SK-N-MC (cell line): ENCODE measurements around the gene GEMIN5.

Experiments used
- EZH2 ChIP-seq: fragments of 200-600 bp; sonication (generic); IDR thresholded peaks from one replicate; pipeline ENCODE4 v1.6.1; 2017; ENCODE audit warnings: antibody characterized with exemption
- FOXP2 ChIP-seq: optimal IDR thresholded peaks from 2 replicates; pipeline ENCODE3; 2011; ENCODE audit warnings: mild to moderate bottlenecking, moderate library complexity; ENCODE audit not compliant: insufficient read depth; ENCODE audit errors: extremely low read length, control extremely low read depth
- POLR2AphosphoS5 ChIP-seq: IDR thresholded peaks from 2 replicates; pipeline ENCODE4 v1.6.1; 2012; ENCODE audit warnings: mild to moderate bottlenecking, low read depth, low read length, borderline replicate concordance

DNA sequence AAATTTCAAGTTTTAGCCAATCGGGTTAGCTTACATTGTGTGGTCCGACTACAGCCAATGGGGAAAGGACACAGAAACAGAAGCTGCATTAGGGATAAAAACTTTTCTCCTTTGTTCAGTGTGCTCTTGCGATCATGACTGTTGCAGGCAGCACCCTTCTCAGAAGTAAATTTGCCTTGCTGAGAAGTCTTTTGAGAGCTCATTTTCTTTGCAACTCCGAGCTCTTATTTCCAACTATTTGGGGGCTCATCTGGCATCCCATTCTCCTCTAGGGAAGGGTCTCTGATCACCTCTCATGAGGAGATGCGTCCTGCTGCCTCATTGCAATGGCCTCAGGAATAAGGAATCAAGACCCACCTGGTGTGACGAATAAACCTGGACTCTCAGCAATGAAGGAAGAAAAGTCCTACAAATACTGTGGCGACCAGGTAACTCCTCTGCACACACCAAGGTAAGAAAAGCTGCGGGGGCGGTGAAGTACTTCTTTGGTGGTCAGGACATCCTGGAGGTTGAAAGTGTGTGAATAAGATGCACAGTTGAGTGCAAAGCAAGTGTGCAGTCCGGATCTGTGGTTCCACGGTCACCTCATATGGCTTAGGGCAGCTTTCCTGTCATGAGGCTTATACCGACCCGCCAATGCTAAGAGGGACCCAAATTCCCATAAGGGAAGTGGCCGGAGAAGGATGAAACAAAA is 59.2 kb downstream of the GEMIN5 start:
- no peak for TF ChIP-seq POLR2AphosphoS5
- TF ChIP-seq EZH2 = no peak
- no peak for TF ChIP-seq FOXP2
